ENCODE measurements around the gene SMIM10L2A. TPM values are rescaled to one million over a fixed set of nuclear protein-coding genes. Genes with fewer than 3 reads are reported as not detected.

Gene SMIM10L2A
- polyA plus RNA-seq, 3 donors = not detected

- TF ChIP-seq CTCF (IDR thresholded peaks at IDR 0.05) = no peak
- Mint-ChIP-seq H3K4me1 (no peaks in the 10 kb centered on the region), H3K27me3 (ENCODE audit: low read depth in 3 of 3) (peaks cover 0 to 13% (median 3%) of the 10 kb centered on the region in 3 donors), H3K4me3 (no peak overlapping the region), H3K36me3 (no peaks in the 10 kb centered on the region), H3K9me3 (peaks cover 6 to 41% (median 25%) of the 10 kb centered on the region in 7 donors), H3K27ac (no peak overlapping the region)
- 93% methylated on average over 16 of the region's 22 CpGs for WGBS (ENCODE audit: insufficient coverage)
- no peak overlapping the region for H3K4me2 ChIP-seq (replicated peaks; ENCODE audit: extremely low read depth, low read length, poor library complexity, severe bottlenecking)
- H3K9me3 ChIP-seq (replicated peaks in 1 of 2; ENCODE audit: control insufficient read depth in 1 of 2, insufficient read depth in 1 of 2, low read length in 2 of 2) = peaks cover 7 to 26% of the 10 kb centered on the region in 2 donors
- H3K4me1 ChIP-seq (ENCODE audit: control insufficient read depth in 1 of 2, insufficient read depth in 2 of 2, low read length in 2 of 2) = no peaks in the 10 kb centered on the region
- H3K79me2 ChIP-seq (ENCODE audit: insufficient read depth, low read length) = no peaks in the 10 kb centered on the region
- H3K9ac ChIP-seq (ENCODE audit: insufficient read depth, low read length, poor library complexity, severe bottlenecking) = no peak overlapping the region
- no peaks in the 10 kb centered on the region for H3K27me3 ChIP-seq (ENCODE audit: control insufficient read depth in 2 of 2, insufficient read depth in 2 of 2, low read length in 2 of 2)
- no peaks in the 10 kb centered on the region for H3K36me3 ChIP-seq (replicated peaks in 1 of 2; ENCODE audit: control insufficient read depth in 1 of 2, insufficient read depth in 2 of 2, low read length in 2 of 2)
- no peak overlapping the region for H2AFZ ChIP-seq (ENCODE audit: insufficient read depth, low read depth, low read length, poor library complexity, severe bottlenecking)
- H3K27ac ChIP-seq (ENCODE audit: low read depth in 1 of 2, low read length in 2 of 2) = no peak overlapping the region
- DNase-seq = no peak
- no peaks in the 10 kb centered on the region for H4K20me1 ChIP-seq (ENCODE audit: insufficient read depth, low read length)
- intact Hi-C loops (cut with micrococcal nuclease) = no loop called here
- no peak overlapping the region for H3K4me3 ChIP-seq (replicated peaks in 1 of 3; ENCODE audit: low read depth in 2 of 3, low read length in 3 of 3)
Measured at GRCh38 chrX:135432881-135433521, 11.3 kb downstream of the SMIM10L2A start.

GRCh38 chrX:135433531-135434257 lies 11.9 kb downstream of the SMIM10L2A start:
- intact Hi-C loops (cut with micrococcal nuclease) = no loop called here
- H3K27me3 Mint-ChIP-seq (ENCODE audit: low read depth in 3 of 3) = peaks cover 0 to 13% (median 3%) of the 10 kb centered on the region in 3 donors

More at GRCh38 chrX:135433531-135434257, 11.9 kb downstream of the SMIM10L2A start:
- Mint-ChIP-seq H3K4me3 (no peak overlapping the region), H3K9me3 (peaks cover 6 to 41% (median 25%) of the 10 kb centered on the region in 7 donors), H3K4me1 (no peaks in the 10 kb centered on the region), H3K36me3 (no peaks in the 10 kb centered on the region), H3K27ac (no peak overlapping the region)
- Histone ChIP-seq H4K20me1 (ENCODE audit: insufficient read depth, low read length) (no peaks in the 10 kb centered on the region), H3K4me1 (ENCODE audit: control insufficient read depth in 1 of 2, insufficient read depth in 2 of 2, low read length in 2 of 2) (no peaks in the 10 kb centered on the region), H3K9ac (ENCODE audit: insufficient read depth, low read length, poor library complexity, severe bottlenecking) (no peak overlapping the region), H3K79me2 (ENCODE audit: insufficient read depth, low read length) (no peaks in the 10 kb centered on the region), H3K36me3 (replicated peaks in 1 of 2; ENCODE audit: control insufficient read depth in 1 of 2, insufficient read depth in 2 of 2, low read length in 2 of 2) (no peaks in the 10 kb centered on the region), H3K4me3 (replicated peaks in 1 of 3; ENCODE audit: low read depth in 2 of 3, low read length in 3 of 3) (no peak overlapping the region), H3K9me3 (replicated peaks in 1 of 2; ENCODE audit: control insufficient read depth in 1 of 2, insufficient read depth in 1 of 2, low read length in 2 of 2) (peaks cover 7 to 26% of the 10 kb centered on the region in 2 donors), H3K27me3 (ENCODE audit: control insufficient read depth in 2 of 2, insufficient read depth in 2 of 2, low read length in 2 of 2) (no peaks in the 10 kb centered on the region), H3K4me2 (replicated peaks; ENCODE audit: extremely low read depth, low read length, poor library complexity, severe bottlenecking) (no peak overlapping the region), H2AFZ (ENCODE audit: insufficient read depth, low read depth, low read length, poor library complexity, severe bottlenecking) (no peak overlapping the region), H3K27ac (ENCODE audit: low read depth in 1 of 2, low read length in 2 of 2) (no peak overlapping the region)
- 94% methylated on average over 24 of the region's 37 CpGs for WGBS (ENCODE audit: insufficient coverage)
- DNase-seq = no peak
- TF ChIP-seq CTCF (IDR thresholded peaks at IDR 0.05) = no peak
